ENCODE data around the gene TBC1D14.

Gene TBC1D14

GRCh38 chr4:7031558-7032449, 122.2 kb downstream of the TBC1D14 start:
- peaks cover 25 to 58% (median 33%) of the 10 kb centered on the region in 3 donors for H3K36me3 ChIP-seq

GRCh38 chr4:7032596-7032995, 123.0 kb downstream of the TBC1D14 start:
- DNase-seq = no peak
- Histone ChIP-seq H3K36me3 (peaks cover 25 to 51% (median 33%) of the 10 kb centered on the region in 3 donors), H3K27me3 (no peaks in the 10 kb centered on the region), H3K4me3 (no peak overlapping the region), H3K9me3 (no peaks in the 10 kb centered on the region), H3K4me1 (no peaks in the 10 kb centered on the region), H3K27ac (no peak overlapping the region)
- TF ChIP-seq CTCF (IDR thresholded peaks at IDR 0.05) = no peak
- intact Hi-C loops (cut with DNase I; ENCODE audit: low total_unique reads) = no loop called here

More at GRCh38 chr4:7031558-7032449, 122.2 kb downstream of the TBC1D14 start:
- Histone ChIP-seq H3K4me3 (no peak overlapping the region), H3K4me1 (no peaks in the 10 kb centered on the region), H3K27me3 (no peaks in the 10 kb centered on the region), H3K27ac (no peak overlapping the region), H3K9me3 (no peaks in the 10 kb centered on the region)
- TF ChIP-seq CTCF (IDR thresholded peaks at IDR 0.05) = no peak
- intact Hi-C loops (cut with DNase I; ENCODE audit: low total_unique reads) = no loop called here
- no peak for DNase-seq

GRCh38 chr4:7034262-7035081, 124.8 kb downstream of the TBC1D14 start:
- Histone ChIP-seq H3K27ac (no peak overlapping the region), H3K4me3 (no peak overlapping the region), H3K4me1 (no peaks in the 10 kb centered on the region), H3K9me3 (no peaks in the 10 kb centered on the region), H3K27me3 (no peaks in the 10 kb centered on the region), H3K36me3 (peaks cover 25 to 36% (median 32%) of the 10 kb centered on the region in 3 donors)
- no peak for TF ChIP-seq CTCF (IDR thresholded peaks at IDR 0.05)
- intact Hi-C loops (cut with DNase I; ENCODE audit: low total_unique reads) = no loop called here
- no peak for DNase-seq

- intact Hi-C loops (cut with DNase I; ENCODE audit: low total_unique reads) = no loop called here
- Histone ChIP-seq H3K27me3 (no peaks in the 10 kb centered on the region), H3K9me3 (no peaks in the 10 kb centered on the region), H3K27ac (no peak overlapping the region), H3K4me3 (no peak overlapping the region), H3K36me3 (peaks cover 0 to 8% (median 3%) of the 10 kb centered on the region in 3 donors), H3K4me1 (peaks cover 0 to 12% (median 10%) of the 10 kb centered on the region in 4 donors)
- no peak for DNase-seq
- no peak for TF ChIP-seq CTCF (IDR thresholded peaks at IDR 0.05)
Observed at GRCh38 chr4:7037425-7037824, 127.8 kb downstream of the TBC1D14 start.

GRCh38 chr4:7040765-7041164, 131.1 kb downstream of the TBC1D14 start:
- H3K36me3 ChIP-seq = no peaks in the 10 kb centered on the region
- peaks cover 0 to 30% (median 25%) of the 10 kb centered on the region in 4 donors for H3K4me1 ChIP-seq
- no peaks in the 10 kb centered on the region for H3K27me3 ChIP-seq
- H3K27ac ChIP-seq = no peak overlapping the region
- no peak for DNase-seq
- no peaks in the 10 kb centered on the region for H3K9me3 ChIP-seq
- no peak for TF ChIP-seq CTCF (IDR thresholded peaks at IDR 0.05)
- intact Hi-C loops (cut with DNase I; ENCODE audit: low total_unique reads) = loop anchor here (5.0 to 10.0 kb wide), 2 partner anchors 53 to 256 kb away; partner anchors contain the start of gene KIAA0232
- no peak overlapping the region for H3K4me3 ChIP-seq
